GM23248 (cell line): ENCODE measurements around the gene RBM19.

Experiments used
- EZH2 ChIP-seq: fragments of 200-600 bp; sonication (generic); IDR thresholded peaks from 2 replicates; pipeline ENCODE4 v1.6.1; 2018; ENCODE audit warnings: antibody characterized with exemption, mild to moderate bottlenecking; ENCODE audit not compliant: insufficient read depth, poor library complexity, severe bottlenecking
- EZH2phosphoT487 ChIP-seq: fragments of 200-600 bp; sonication (generic); IDR thresholded peaks from 2 replicates; pipeline ENCODE4 v1.6.1; 2018; ENCODE audit warnings: antibody characterized with exemption, moderate library complexity, mild to moderate bottlenecking, low read depth; ENCODE audit not compliant: insufficient read depth

DNA sequence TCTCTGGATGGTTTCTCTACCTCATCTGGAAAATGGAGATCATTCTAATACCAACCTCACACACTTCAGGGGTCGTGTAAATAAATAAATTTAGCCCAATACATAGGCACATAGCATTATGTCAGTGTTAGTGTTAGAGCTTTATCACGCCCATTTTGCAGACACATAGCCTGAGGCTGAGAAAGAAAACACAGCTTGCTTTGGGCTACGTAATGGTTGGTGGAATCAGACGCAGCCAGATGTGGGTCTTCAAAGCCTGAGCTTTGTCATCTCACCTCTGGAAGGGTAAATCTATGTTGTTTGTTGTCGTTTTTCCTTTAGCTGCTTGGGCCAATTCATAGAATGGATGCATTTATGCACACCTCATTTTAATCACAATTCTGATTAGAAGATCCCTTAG lies 191.6 kb downstream of the RBM19 start:
- TF ChIP-seq EZH2 = no peak
- TF ChIP-seq EZH2phosphoT487 = no peak
